T-helper 1 cell treated with Interleukin-12 subunit alpha and Interleukin-12 subunit beta and Interleukin-4 antibody, amounts not matched to agents 30 ng/mL and 1 ng/mL, for 36 hours (primary cell): ENCODE measurements around the gene OLIG1. TPM values are rescaled to one million over a fixed set of nuclear protein-coding genes. Genes with fewer than 3 reads are reported as not detected.

Experiments used
- intact Hi-C: fragments of 100-400 bp; cut with micrococcal nuclease; formaldehyde crosslinking; loops from one replicate; pipeline ENCODE4 v1.15.1; 2024
- total RNA-seq: library from RNA; stranded (reverse); gene quantifications from 2 replicates; pipeline ENCODE4 v1.2.3, GENCODE V29; 2022

The OLIG1 gene
- total RNA-seq, 1 donor from 2014 or later, result not detected

- intact Hi-C loops, result no loop called here
These were observed 26.5 kb downstream of the OLIG1 start for GRCh38 chr21:33096426-33096825.

GRCh38 chr21:33099131-33099530 is 29.2 kb downstream of the OLIG1 start:
- intact Hi-C loops, result no loop called here

- intact Hi-C loops, result no loop called here
These were observed 31.5 kb downstream of the OLIG1 start for GRCh38 chr21:33101300-33101911.

- intact Hi-C loops, result no loop called here
These were observed 35.1 kb downstream of the OLIG1 start for GRCh38 chr21:33105088-33105487.

DNA sequence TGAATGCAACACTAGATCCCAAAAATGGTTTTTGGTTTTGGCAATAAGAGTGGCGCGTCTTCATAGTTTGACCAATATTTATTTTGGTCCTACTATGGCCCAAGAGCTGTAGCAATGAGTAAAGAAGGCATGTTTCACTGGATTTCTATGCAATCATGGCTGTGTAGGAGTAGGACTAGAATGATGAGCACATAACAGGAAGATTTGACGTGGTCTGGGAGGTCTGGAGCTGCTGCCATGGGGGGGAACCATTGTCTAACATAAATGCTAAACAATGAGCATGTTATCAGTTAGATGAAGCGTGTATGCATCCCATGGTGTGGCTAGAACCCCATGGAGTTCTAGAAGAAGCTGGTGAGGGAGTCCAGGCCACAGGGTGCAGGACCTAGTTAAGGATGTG is 38.3 kb downstream of the OLIG1 start:
- intact Hi-C loops, result no loop called here

DNA sequence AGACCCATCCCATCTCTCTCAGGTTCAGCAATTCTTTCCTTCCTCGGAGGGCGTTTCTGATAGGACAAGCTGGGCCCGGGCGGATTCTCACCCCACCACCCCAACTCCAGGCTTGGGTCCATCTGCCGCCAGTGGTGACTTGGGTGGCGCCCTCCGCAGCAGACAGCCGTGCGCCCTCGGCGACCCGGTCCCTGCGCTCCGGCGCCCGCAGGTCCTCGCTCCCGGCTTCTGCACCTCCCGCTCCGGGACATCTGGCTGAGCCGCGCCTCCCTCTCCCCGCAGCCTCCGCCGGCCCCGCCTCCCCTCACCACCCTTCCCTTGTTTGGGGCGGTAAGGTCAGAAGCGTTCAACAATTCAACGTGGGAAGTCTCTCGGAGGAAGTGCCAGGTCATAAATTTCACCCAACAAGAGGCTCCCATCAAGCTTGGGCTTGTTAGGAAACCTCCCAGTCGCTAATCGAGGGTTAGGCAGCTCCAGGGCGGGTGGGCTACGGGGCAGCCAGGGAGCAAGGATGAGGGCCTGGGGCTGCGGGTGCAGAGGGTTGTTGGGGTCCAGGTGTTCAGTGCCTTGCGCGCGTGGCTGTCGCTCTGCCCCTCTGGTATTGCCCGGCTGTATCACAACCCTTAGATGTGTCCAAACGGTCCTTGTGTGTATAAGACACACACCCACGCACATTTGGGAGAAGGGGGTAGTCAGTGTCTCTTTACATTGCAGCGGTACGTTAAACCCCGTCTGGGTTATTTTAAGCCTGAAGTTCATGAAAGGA is 39.8 kb downstream of the OLIG1 start:
- intact Hi-C loops, result no loop called here

GRCh38 chr21:33110340-33110715 is 40.4 kb downstream of the OLIG1 start:
- intact Hi-C loops, result no loop called here

DNA sequence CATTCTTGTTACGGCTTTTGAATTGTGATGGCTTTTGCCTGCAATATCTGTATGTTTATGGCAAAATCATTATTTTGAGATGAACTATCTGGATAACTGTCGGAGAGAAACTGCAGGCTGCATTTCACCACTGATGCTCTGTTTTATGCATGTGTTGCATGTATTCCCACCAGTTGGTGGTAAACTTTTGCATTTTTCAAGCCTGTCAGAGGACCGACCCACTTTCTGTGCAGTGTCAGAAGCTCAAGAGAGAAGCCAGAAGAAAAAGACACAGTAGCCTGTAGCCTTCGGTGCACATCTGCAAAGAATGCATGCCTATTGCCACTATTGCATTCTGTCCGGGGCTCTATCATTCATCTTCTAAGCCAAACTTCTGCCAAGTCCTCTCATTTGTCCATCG is 41.6 kb downstream of the OLIG1 start:
- intact Hi-C loops, result no loop called here

GRCh38 chr21:33112151-33112550 is 42.2 kb downstream of the OLIG1 start:
- intact Hi-C loops, result no loop called here

DNA sequence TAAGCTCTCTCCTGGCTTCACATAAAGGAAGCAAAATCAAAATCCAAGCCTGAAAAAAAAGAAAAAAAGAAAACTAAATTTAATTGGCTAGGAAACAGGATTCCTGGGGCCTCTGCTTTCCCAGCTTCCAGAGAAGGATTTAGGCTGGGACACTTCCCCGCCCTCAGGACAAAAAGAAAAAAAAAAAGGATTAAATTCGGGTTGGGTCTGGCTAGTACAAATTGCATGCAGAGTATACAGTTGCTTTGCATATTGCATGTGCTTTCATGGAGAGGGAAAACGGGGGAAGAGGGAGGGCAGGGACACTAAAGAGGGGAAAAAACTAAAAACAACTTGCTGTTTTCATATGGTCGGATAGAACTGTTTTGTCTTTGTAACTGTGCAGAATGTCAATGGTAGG is 42.7 kb downstream of the OLIG1 start:
- intact Hi-C loops, result no loop called here

- intact Hi-C loops, result no loop called here
These were observed 43.2 kb downstream of the OLIG1 start for GRCh38 chr21:33113131-33113530.

GRCh38 chr21:33114276-33114675 is 44.3 kb downstream of the OLIG1 start:
- intact Hi-C loops, result no loop called here

DNA sequence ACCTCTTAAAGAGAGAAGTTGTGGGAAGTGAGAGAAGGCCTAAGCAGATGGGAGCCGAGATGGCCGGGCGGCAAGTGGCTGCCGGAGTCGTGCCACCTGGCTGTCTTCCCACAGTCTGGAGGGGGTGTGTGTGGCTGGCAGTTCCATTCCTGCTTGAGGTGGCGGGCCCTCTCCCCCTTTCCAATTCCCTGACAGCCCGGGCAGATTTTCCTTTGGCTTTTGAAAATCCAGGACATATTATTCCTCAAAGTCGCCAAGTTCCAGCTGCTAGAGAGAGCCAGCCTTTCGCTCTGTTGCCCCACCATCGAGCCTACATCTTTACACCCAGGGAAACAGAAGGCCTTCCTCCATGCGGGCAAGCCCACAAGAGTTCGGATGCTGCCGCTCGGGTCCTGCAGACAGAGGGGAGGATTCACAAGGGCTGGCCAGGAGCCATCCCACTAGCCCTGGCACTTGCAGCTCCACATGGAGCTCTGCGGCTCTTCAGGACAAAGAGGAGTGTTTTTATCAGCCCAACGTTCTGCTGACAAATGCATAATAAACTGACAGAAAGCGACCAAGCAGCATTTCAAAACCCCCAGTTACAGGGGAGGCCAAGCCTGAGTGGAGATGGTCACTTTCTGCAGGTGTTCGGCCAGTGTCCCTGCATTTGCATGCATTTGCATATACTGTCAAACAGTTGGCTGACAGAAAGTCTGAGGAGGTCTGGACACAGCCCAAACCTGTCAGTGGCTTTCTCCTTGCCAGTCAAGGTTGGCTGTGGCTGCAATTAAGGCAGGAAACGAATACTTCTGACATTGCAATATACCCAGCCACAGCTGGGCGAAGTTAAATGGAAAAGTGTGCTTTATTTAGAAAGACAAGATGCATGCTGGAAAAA is 45.9 kb downstream of the OLIG1 start:
- intact Hi-C loops, result no loop called here

- intact Hi-C loops, result no loop called here
These were observed 46.7 kb downstream of the OLIG1 start for GRCh38 chr21:33116676-33117075.

DNA sequence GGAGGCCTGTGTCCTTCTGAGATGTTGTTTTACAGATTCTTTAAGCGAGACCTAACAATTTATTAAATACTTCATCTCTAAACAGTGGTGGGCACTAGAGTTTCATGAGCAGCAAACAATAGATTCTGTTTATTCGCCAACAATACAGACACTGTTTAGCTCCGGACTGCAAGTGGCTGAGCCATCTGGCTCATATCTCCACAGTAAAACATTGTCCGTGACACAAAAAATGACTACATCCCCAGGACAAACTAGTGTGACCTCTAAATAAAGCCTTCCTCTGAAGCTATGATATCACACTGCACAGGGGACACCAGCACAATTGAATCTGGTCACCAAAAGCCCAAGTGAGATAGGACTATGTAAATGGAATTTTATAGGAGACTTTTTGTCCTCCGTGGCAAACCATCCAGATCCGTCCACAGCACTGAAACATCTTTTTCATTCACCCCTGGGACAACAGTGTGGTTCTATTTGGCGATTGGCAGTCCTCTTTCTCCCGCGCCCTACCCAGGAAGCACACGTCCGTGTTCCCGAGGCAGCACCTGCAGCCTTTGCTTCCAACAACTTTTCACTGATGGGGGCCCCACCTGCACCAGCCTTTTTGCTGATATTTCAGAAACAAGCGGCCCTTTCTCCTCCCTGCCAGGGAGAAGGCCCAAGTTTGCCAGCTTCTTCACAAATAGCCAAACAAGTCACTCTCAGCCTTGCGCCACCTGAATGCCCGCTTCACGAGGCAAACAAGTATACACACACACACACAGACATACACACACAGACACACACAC is 47.4 kb downstream of the OLIG1 start:
- intact Hi-C loops, result no loop called here

Other genes starting within 250 kb of the OLIG1 start
- not detected in 2 replicates for gene OLIG2, start 44.2 kb upstream of the OLIG1 start, total RNA-seq
- gene IFNAR2, start 159.8 kb downstream of the OLIG1 start, total RNA-seq, result 47.1 and 52.4 TPM in 2 replicates
- gene IL10RB, start 196.2 kb downstream of the OLIG1 start, total RNA-seq, result 33.9 and 35.7 TPM in 2 replicates